ENCODE measurements around the gene AP3S2. TPM values are rescaled to one million over a fixed set of nuclear protein-coding genes. Genes with fewer than 3 reads are reported as not detected.

Gene AP3S2
- total and polyA plus RNA-seq, 2 of the 8 experiments (the other 6 are each of a cell fraction or from before 2014, with no cell fraction given): 19.2 to 45.4 TPM

- H3K4me2 ChIP-seq (ENCODE audit: insufficient read depth in 1 of 2, low read depth in 2 of 2, low read length in 2 of 2): no peak overlapping the region
- no peaks in the 10 kb centered on the region for H3K79me1 ChIP-seq (ENCODE audit: low read depth, low read length)
- H4K8ac ChIP-seq (ENCODE audit: extremely low read depth, insufficient read depth, low read length): no peak overlapping the region
- FAIRE-seq (no peak), DNase-seq (ENCODE audit: low read depth in 1 of 2, low spot score in 2 of 2) (no peak)
- H2AK5ac ChIP-seq (ENCODE audit: low read depth, low read length): no peak overlapping the region
- no peaks in the 10 kb centered on the region for H3K4me1 ChIP-seq (replicated peaks in 1 of 4; ENCODE audit: control insufficient read depth in 3 of 4, insufficient read depth in 4 of 4, low read length in 3 of 4)
- H3K36me3 ChIP-seq (ENCODE audit: control insufficient read depth in 2 of 4, insufficient read depth in 4 of 4, low read length in 3 of 4): peaks cover 0 to 15% (median 5%) of the 10 kb centered on the region in 4 experiments; a peak in 4 of 8 replicates
- no peak overlapping the region for H3K23ac ChIP-seq (ENCODE audit: insufficient read length)
- H2AFZ ChIP-seq (ENCODE audit: low read length): no peak overlapping the region
- H4K91ac ChIP-seq (replicated peaks; ENCODE audit: insufficient read length, low read length): no peak overlapping the region
- H2BK20ac ChIP-seq (ENCODE audit: low read length): no peak overlapping the region
- H3K18ac ChIP-seq (ENCODE audit: extremely low read depth, low read length): no peak overlapping the region
- H3K14ac ChIP-seq (ENCODE audit: insufficient read length): no peak overlapping the region
- no peak overlapping the region for H3K27ac ChIP-seq (ENCODE audit: low read depth, low read length)
- no peak overlapping the region for H3K4me3 ChIP-seq (ENCODE audit: extremely low read depth in 1 of 4, insufficient read depth in 2 of 4, low read depth in 3 of 4, low read length in 4 of 4)
- H2BK5ac ChIP-seq (ENCODE audit: low read depth, low read length): no peak overlapping the region
- H2BK15ac ChIP-seq (ENCODE audit: low read length): no peak overlapping the region
- H2BK120ac ChIP-seq (replicated peaks; ENCODE audit: low read depth, low read length): no peak overlapping the region
- no peak overlapping the region for H2BK12ac ChIP-seq (ENCODE audit: low read depth, low read length)
- H3K4ac ChIP-seq (replicated peaks; ENCODE audit: insufficient read length, low read depth, low read length): no peak overlapping the region
- WGBS, 2 experiments (ENCODE audit: extremely low coverage in 1 of 2, insufficient coverage in 1 of 2, insufficient read length in 1 of 2, insufficient replicate concordance in 2 of 2, low coverage in 1 of 2, low lambda C conversion rate in 2 of 2, missing lambda C conversion rate in 1 of 2): 92% methylated on average over 6 of the region's 6 CpGs; no CpG with 5 or more reads in 1 of the 2 experiments
- H3K9ac ChIP-seq (replicated peaks in 1 of 4; ENCODE audit: extremely low read depth in 1 of 4, low read depth in 3 of 4, low read length in 3 of 4): no peak overlapping the region
- ChIA-PET POLR2A (ENCODE audit: partially characterized antibody) (no interaction called here), CTCF (ENCODE audit: partially characterized antibody) (interaction anchor here (1.1 to 7.4 kb wide), 15 partner anchors 13 to 231 kb away, joined by 3 to 153 read pairs (median 9); partner anchors contain the start of gene MESP1)
- no peak overlapping the region for H3K56ac ChIP-seq (replicated peaks; ENCODE audit: insufficient read length, low read depth, low read length)
- no peaks in the 10 kb centered on the region for H4K20me1 ChIP-seq (replicated peaks in 1 of 2; ENCODE audit: control insufficient read depth in 1 of 2, insufficient read depth in 2 of 2, low read length in 2 of 2)
- no peak overlapping the region for H4K5ac ChIP-seq (ENCODE audit: insufficient read length, low read depth, low read length)
- no peaks in the 10 kb centered on the region for H3K9me3 ChIP-seq (ENCODE audit: insufficient read depth in 2 of 2, low read depth in 1 of 2, low read length in 1 of 2)
- no peaks in the 10 kb centered on the region for H3K23me2 ChIP-seq (ENCODE audit: low read depth, low read length)
- H3K79me2 ChIP-seq (ENCODE audit: control insufficient read depth in 1 of 2, insufficient read depth in 2 of 2, low read length in 2 of 2): no peaks in the 10 kb centered on the region
- H3K27me3 ChIP-seq (replicated peaks in 1 of 4; ENCODE audit: control insufficient read depth in 3 of 4, extremely low read depth in 1 of 4, insufficient read depth in 3 of 4, low read length in 3 of 4): no peaks in the 10 kb centered on the region
Observed at GRCh38 chr15:89875741-89876140, 18.1 kb downstream of the AP3S2 start.
